Panc1 (cell line): Measurements from ENCODE around the gene APBB3. TPM values are rescaled to one million over a fixed set of nuclear protein-coding genes. Genes with fewer than 3 reads are reported as not detected.

ENCODE experiments used
- ATAC-seq: fragments of 200-7000 bp; cut with Tn5 transposase; 2 replicates; pipeline ENCODE4 v1.9.1; 2020; ENCODE audit warnings: mild to moderate bottlenecking, moderate library complexity
- BruUV-seq: library from RNA; stranded (reverse); fragments of 400-500 nt; replicated peaks from 2 replicates; lab custom pipeline; 2021; lab: Mats Ljungman, UMichigan
- CTCF ChIA-PET: fragments of 300-600 bp; sonication (Branson Sonifier 250); formaldehyde crosslinking; loops from one replicate; lab custom pipeline; 2022; ENCODE audit warnings: antibody characterized with exemption; lab: Charles Lee
- POLR2A ChIA-PET: fragments of 300-600 bp; sonication (Branson Sonifier 250); formaldehyde crosslinking; loops from one replicate; lab custom pipeline; 2022; ENCODE audit warnings: antibody characterized with exemption; lab: Charles Lee
- DNase-seq: peaks from one replicate; pipeline ENCODE4 v3.0.0-alpha.2; 2010; ENCODE audit warnings: low read depth, low spot score
- H3K27ac ChIP-seq: 2 replicates; pipeline ENCODE4 v1.5.1; 2011; ENCODE audit warnings: mild to moderate bottlenecking, low read length, inconsistent platforms
- H3K27me3 ChIP-seq: fragments of 200-500 bp; sonication (Bioruptor generic); 2 replicates; pipeline ENCODE4 v1.6.0; 2014; ENCODE audit warnings: low read length, inconsistent platforms; ENCODE audit not compliant: control insufficient read depth, insufficient read depth
- H3K36me3 ChIP-seq: fragments of 200-500 bp; sonication (Bioruptor generic); 2 replicates; pipeline ENCODE4 v1.5.1; 2014; ENCODE audit warnings: inconsistent platforms, mild to moderate bottlenecking, low read length, moderate library complexity; ENCODE audit not compliant: control insufficient read depth, insufficient read depth
- H3K4me1 ChIP-seq: 2 replicates; pipeline ENCODE4 v1.5.1; 2011; ENCODE audit warnings: inconsistent platforms, mild to moderate bottlenecking, low read length, moderate library complexity; ENCODE audit not compliant: control insufficient read depth, insufficient read depth
- H3K4me3 ChIP-seq, 2 experiments: 2 replicates each; pipeline ENCODE4 v1.5.1; 2011 to 2012; ENCODE audit warnings: low read depth in 2 of 2, low read length in 2 of 2, mild to moderate bottlenecking in 2 of 2, inconsistent platforms in 1 of 2, moderate library complexity in 1 of 2
- H3K9me3 ChIP-seq: fragments of 200-500 bp; sonication (Bioruptor generic); 2 replicates; pipeline ENCODE4 v1.5.1; 2014; ENCODE audit warnings: low read depth, mild to moderate bottlenecking, inconsistent platforms, low read length, moderate library complexity; ENCODE audit not compliant: control insufficient read depth, insufficient read depth
- CTCF ChIP-seq: fragments of 450-650 bp; IDR thresholded peaks from 2 replicates; pipeline ENCODE4 v1.5.1; 2017; ENCODE audit warnings: mild to moderate bottlenecking
- POLR2AphosphoS5 ChIP-seq: IDR thresholded peaks from 2 replicates; pipeline ENCODE4 v1.6.1; 2012; ENCODE audit warnings: mild to moderate bottlenecking, low read depth, low read length, moderate library complexity
- REST ChIP-seq, 2 experiments: IDR thresholded peaks; 2 replicates each; pipeline ENCODE4 v1.6.1; 2011 to 2012; ENCODE audit warnings: low read depth in 2 of 2, control low read depth in 1 of 2, low read length in 1 of 2, mild to moderate bottlenecking in 1 of 2, moderate library complexity in 1 of 2; ENCODE audit not compliant: insufficient read depth in 1 of 2
- SIN3A ChIP-seq: IDR thresholded peaks from 2 replicates; pipeline ENCODE4 v1.6.1; 2012; ENCODE audit warnings: low read depth, mild to moderate bottlenecking, low read length, moderate library complexity, borderline replicate concordance; ENCODE audit not compliant: insufficient read depth
- TCF7L2 ChIP-seq: IDR thresholded peaks from 2 replicates; pipeline ENCODE4 v1.6.1; 2011; ENCODE audit warnings: mild to moderate bottlenecking, low read depth, low read length, inconsistent platforms
- in situ Hi-C: cut with HindIII; loops from 2 replicates; pipeline ENCODE4 v1.10.0; 2016; ENCODE audit warnings: low sequenced_read_pairs, low pct_unique_long_range_greater_than_20kb
- intact Hi-C: fragments of 100-400 bp; cut with micrococcal nuclease; formaldehyde crosslinking; loops from one replicate; pipeline ENCODE4 v1.10.0; 2022; ENCODE audit not compliant: unreplicated experiment
- total RNA-seq: library from RNA; stranded (reverse); gene quantifications from one replicate; pipeline ENCODE4 v1.2.1, GENCODE V29; 2021; ENCODE audit not compliant: unreplicated experiment

The APBB3 gene
- total RNA-seq, 1 experiment from 2014 or later = 28.6 TPM

DNA sequence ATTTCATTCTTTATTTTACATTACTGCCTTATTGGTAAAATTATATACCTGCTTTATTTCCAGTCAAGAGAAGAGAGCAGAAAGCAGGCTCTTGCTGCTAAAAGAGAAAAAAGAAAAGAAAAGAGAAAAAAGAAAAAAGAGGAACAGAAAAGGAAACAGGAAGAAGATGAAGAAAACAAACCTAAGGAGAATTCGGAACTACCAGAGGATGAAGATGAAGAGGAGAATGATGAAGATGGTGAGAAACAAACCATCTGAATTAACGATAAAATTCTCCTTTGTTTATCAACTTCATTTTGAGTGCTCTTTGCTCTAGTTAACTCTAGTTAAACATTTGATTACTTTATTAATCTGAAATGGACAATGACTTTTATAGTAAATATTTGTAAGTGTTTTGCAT, 40.4 kb downstream of the APBB3 start:
- Histone ChIP-seq H3K4me1 (no peaks in the 10 kb centered on the region), H3K27me3 (no peaks in the 10 kb centered on the region), H3K27ac (no peak overlapping the region), H3K4me3 (no peak overlapping the region), H3K9me3 (no peaks in the 10 kb centered on the region), H3K36me3 (peaks cover 44% of the 10 kb centered on the region)
- BruUV-seq = no TSS peak
- ATAC-seq = no peak
- intact Hi-C loops = no loop called here
- in situ Hi-C loops = no loop called here
- TF ChIP-seq TCF7L2 (no peak), REST (IDR thresholded peaks at IDR 0.05; ENCODE audit: insufficient read depth in 1 of 2, low read depth in 2 of 2, low read length in 1 of 2) (no peak), CTCF (no peak), POLR2AphosphoS5 (no peak), SIN3A (no peak)
- ChIA-PET POLR2A (no interaction called here), CTCF (no interaction called here)
- no peak for DNase-seq

- in situ Hi-C loops = no loop called here
- ChIA-PET POLR2A (interaction anchor here (0.6 kb wide), 1 partner anchor 317 kb away, joined by 4 read pairs; no protein-coding TSS in a partner anchor), CTCF (no interaction called here)
- no peaks in the 10 kb centered on the region for H3K27me3 ChIP-seq
- H3K4me3 ChIP-seq = no peak overlapping the region
- H3K9me3 ChIP-seq = no peaks in the 10 kb centered on the region
- no peaks in the 10 kb centered on the region for H3K4me1 ChIP-seq
- TF ChIP-seq CTCF = no peak
- TF ChIP-seq REST (IDR thresholded peaks at IDR 0.05; ENCODE audit: insufficient read depth in 1 of 2, low read depth in 2 of 2, low read length in 1 of 2) = no peak
- no peak for TF ChIP-seq TCF7L2
- no peak for TF ChIP-seq SIN3A
- TF ChIP-seq POLR2AphosphoS5 = no peak
- intact Hi-C loops = no loop called here
- DNase-seq = no peak
- BruUV-seq = no TSS peak
- H3K36me3 ChIP-seq = peaks cover 32% of the 10 kb centered on the region
- no peak overlapping the region for H3K27ac ChIP-seq
- ATAC-seq = no peak
These were observed 51.3 kb downstream of the APBB3 start for GRCh38 chr5:140513124-140513523.
